Prostate gland (tissue), 2 donors: ENCODE data around the gene XRCC3. TPM values are rescaled to one million over a fixed set of nuclear protein-coding genes. Genes with fewer than 3 reads are reported as not detected.

Experiments
- DNase-seq: peaks from one replicate; pipeline ENCODE4 v3.0.0-alpha.2; 2019; ENCODE audit warnings: low spot score
- H3K27ac ChIP-seq, 2 donors: fragments of 200-600 bp; sonication (generic); 2 replicates each; pipeline ENCODE4 v1.5.1; 2017 to 2019
- H3K27me3 ChIP-seq: fragments of 200-600 bp; sonication (generic); replicated peaks from 2 replicates; pipeline ENCODE4 v1.5.1; 2019; ENCODE audit not compliant: insufficient read depth
- H3K36me3 ChIP-seq, 2 donors: fragments of 200-600 bp; sonication (generic); 1 replicate in 1 of 2; 2 replicates in 1 of 2; pipeline versions ENCODE4 v1.5.1 to v1.8.1; 2017 to 2019
- H3K4me1 ChIP-seq: fragments of 200-600 bp; sonication (generic); replicated peaks from 2 replicates; pipeline ENCODE4 v1.5.1; 2019
- H3K4me3 ChIP-seq, 2 donors: fragments of 200-600 bp; sonication (generic); 2 replicates each; pipeline ENCODE4 v1.5.1; 2017 to 2019
- H3K9me3 ChIP-seq: fragments of 200-600 bp; sonication (generic); 2 replicates; pipeline ENCODE4 v1.5.1; 2017
- POLR2A ChIP-seq: fragments of 450-650 bp; IDR thresholded peaks from one replicate; pipeline ENCODE4 v1.6.1; 2016; ENCODE audit warnings: antibody characterized with exemption, mild to moderate bottlenecking
- POLR2AphosphoS5 ChIP-seq: sonication (generic); formaldehyde crosslinking; IDR thresholded peaks from one replicate; pipeline ENCODE4 v1.6.1; 2017; ENCODE audit warnings: antibody characterized with exemption
- WGBS: methylation state at CpG from one replicate; pipeline ENCODE4 v1.1.5; 2018; 5-methylcytosine and 5-hydroxymethylcytosine counted together
- intact Hi-C: fragments of 100-400 bp; cut with DNase I; formaldehyde crosslinking; loops from one replicate; pipeline ENCODE4 v1.14.2; 2022
- total RNA-seq, 2 donors: library from RNA; depleted of rRNA; stranded (reverse); fragments of >200 nt; gene quantifications; one replicate each; pipeline ENCODE4 v1.1.0, GENCODE V29; 2016
- TF ChIP-seq, protein P1 (sequence below), 4 experiments: fragments of 200-600 bp in 2 of 4; fragments of 450-650 bp in 2 of 4; sonication (generic) in 2 of 4; IDR thresholded peaks; 1 replicate in 3 of 4; 2 replicates in 1 of 4; pipeline ENCODE4 v1.5.1; 2016 to 2019; ENCODE audit warnings: antibody characterized with exemption in 4 of 4, mild to moderate bottlenecking in 2 of 4, moderate library complexity in 2 of 4

Gene XRCC3
- total RNA-seq, 2 donors from 2014 or later = 24.7 to 33.2 TPM

DNA sequence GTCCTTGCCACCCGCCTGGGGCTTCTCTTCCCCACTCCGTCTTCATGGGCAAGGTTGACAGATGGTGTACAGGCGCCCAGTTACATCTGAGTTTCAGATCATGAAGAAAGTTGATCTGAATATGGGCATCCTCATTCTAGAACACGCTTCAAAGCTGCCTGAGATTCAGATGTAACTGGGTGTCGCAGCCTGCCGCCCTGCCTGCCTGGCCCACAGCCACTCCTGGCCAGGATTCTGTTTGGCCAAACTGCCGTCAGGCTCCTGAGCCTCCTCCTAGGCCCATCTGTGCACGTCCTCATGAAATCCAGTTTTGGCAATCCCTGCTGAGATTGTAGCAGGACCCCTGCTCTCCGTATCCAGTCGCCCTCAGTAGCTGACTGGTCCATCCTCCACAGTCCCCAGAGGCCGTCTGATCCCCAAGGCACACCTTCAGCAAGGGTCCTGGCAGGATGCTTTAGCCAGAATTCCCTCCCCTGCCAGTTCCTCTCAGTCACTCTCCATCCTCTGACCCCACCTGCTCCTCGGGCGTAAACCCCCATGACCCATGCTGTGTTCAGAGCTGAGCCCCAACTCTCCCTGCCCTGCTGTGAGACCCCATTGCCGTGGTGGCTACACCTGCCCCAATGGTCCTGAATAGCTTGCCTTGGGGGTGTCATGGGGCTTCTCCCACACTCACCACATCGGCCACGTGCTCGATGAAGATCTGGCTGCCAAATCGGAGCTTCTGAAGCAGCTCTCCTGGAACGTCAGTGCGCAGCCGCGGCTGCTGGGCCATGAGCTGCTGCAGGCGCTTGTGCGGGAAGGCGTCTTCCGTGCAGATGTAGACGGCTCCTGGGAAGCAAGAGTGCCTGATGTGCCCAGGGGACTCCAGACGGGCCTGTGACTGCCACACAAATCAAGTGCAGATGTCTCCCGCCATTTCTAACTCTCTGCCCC, 12.5 kb downstream of the XRCC3 start:
- TF ChIP-seq POLR2AphosphoS5 (no peak), POLR2A (no peak)
- TF ChIP-seq, protein P1, sequence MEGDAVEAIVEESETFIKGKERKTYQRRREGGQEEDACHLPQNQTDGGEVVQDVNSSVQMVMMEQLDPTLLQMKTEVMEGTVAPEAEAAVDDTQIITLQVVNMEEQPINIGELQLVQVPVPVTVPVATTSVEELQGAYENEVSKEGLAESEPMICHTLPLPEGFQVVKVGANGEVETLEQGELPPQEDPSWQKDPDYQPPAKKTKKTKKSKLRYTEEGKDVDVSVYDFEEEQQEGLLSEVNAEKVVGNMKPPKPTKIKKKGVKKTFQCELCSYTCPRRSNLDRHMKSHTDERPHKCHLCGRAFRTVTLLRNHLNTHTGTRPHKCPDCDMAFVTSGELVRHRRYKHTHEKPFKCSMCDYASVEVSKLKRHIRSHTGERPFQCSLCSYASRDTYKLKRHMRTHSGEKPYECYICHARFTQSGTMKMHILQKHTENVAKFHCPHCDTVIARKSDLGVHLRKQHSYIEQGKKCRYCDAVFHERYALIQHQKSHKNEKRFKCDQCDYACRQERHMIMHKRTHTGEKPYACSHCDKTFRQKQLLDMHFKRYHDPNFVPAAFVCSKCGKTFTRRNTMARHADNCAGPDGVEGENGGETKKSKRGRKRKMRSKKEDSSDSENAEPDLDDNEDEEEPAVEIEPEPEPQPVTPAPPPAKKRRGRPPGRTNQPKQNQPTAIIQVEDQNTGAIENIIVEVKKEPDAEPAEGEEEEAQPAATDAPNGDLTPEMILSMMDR (IDR thresholded peaks at IDR 0.05) = no peak
- H3K27me3 ChIP-seq = no peaks in the 10 kb centered on the region
- H3K4me3 ChIP-seq = no peak overlapping the region
- WGBS = 81% methylated on average over 29 of the region's 29 CpGs
- H3K27ac ChIP-seq = no peak overlapping the region
- intact Hi-C loops = no loop called here
- no peak for DNase-seq
- no peaks in the 10 kb centered on the region for H3K36me3 ChIP-seq
- peaks cover 33% of the 10 kb centered on the region for H3K4me1 ChIP-seq
- no peaks in the 10 kb centered on the region for H3K9me3 ChIP-seq

DNA sequence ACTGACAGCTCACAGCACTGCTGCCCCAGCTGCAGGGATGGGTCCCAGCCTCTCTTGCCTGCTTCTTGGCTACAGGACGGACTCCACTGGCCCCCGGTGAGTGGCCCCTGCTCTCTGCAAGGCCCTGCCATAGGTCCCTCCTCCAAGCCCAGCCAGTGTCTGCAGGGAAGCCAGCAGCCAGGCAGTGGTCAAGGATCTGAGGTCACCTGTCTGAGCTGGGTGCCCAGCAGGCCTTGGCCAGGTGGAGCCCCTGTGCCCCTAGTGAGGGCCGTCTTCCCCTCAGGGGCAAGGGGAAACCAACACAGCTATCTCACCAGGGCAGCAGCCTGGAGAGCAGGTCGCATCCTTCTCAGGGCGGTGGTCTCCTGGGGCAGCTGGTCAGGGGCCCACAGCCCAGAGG, 13.2 kb downstream of the XRCC3 start:
- no peak overlapping the region for H3K4me3 ChIP-seq
- no peak for TF ChIP-seq POLR2AphosphoS5
- no peaks in the 10 kb centered on the region for H3K27me3 ChIP-seq
- DNase-seq = no peak
- H3K27ac ChIP-seq = no peak overlapping the region
- H3K4me1 ChIP-seq = peaks cover 33% of the 10 kb centered on the region
- no peaks in the 10 kb centered on the region for H3K9me3 ChIP-seq
- WGBS = 97% methylated on average over 5 of the region's 5 CpGs
- intact Hi-C loops = no loop called here
- H3K36me3 ChIP-seq = no peaks in the 10 kb centered on the region

DNA sequence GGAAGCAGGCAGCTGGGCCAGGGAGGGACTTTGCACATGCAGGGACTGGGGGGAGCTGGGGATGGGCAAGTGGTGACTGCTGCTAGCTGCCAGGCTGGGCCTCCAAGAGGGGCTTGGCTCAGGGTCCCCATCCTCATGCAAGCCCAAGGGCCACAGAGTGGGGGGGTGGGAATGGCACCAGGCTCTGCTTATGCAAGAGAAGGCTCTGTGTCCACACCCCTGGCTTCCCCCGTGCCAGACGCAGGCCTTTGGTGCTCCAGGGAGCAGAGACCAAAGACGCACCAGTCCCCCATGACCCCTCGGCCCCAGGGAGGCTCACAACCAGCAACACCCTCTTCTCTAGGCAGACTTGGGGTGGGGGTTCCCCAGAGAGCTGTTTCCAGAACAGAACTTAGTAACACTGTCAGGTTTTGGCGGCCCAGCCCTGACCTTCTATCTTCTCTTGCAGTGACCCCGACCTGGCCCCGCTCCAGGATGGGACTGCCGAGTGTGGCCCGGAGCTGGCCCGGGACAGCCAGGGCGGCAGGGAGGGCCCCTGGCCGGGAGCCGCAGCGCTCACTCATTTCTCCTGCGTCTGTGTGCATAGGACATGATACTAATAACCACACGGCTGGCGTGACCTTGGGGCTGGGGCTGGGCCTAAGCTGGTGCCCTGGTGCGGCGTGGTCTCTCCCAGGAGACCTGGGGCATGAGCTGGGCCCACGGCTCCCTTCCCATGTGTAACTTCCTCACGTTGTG, 14.3 kb downstream of the XRCC3 start:
- no peaks in the 10 kb centered on the region for H3K9me3 ChIP-seq
- no peaks in the 10 kb centered on the region for H3K27me3 ChIP-seq
- no peak overlapping the region for H3K4me3 ChIP-seq
- H3K27ac ChIP-seq = no peak overlapping the region
- no peak for DNase-seq
- no peaks in the 10 kb centered on the region for H3K36me3 ChIP-seq
- intact Hi-C loops = no loop called here
- TF ChIP-seq POLR2AphosphoS5 (no peak), POLR2A (no peak)
- TF ChIP-seq, protein P1 (IDR thresholded peaks at IDR 0.05) = no peak
- H3K4me1 ChIP-seq = peaks cover 31% of the 10 kb centered on the region
- WGBS = 84% methylated on average over 21 of the region's 21 CpGs

DNA sequence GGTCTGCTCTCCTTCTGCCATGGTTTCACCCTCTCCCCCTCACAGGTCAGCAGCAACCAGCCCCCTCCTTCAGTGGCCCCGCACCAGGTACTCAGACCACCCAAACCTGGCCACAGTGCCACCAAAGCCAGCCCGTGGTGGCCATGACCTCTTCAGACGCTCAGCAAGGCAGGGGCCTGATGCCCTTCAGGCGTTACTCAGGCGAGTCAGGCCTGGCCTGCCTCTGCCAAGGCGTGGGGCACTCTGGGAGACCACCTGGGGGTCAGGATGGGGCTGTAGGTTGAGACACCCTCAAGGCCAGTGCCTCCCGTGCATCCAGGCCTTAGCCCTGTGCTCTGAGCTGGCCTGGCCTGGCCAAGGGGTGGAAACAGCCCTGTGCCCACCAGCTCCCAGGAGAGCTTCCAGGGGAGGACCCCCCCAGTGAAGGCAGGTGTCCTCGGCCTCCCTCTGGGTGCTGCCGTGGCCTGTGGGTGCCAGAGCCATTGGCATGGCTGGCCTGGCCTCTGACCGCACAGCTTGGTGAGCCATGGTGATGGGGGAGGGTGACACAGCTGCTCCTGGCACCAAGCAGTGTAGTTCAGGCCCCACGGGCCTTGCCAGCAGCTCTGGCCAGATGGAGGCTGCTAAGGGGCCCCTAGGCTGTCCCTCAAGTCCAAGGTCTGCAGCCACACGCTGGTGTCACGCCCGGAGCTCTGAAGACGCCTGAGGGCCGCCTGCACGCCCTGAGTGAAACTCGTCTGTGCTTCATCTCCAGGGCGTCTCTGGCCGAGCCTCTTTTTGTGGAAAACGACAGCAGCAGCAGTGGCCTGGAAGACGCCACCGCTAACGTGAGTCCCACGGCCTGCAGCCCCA, 15.1 kb downstream of the XRCC3 start:
- intact Hi-C loops = no loop called here
- no peak overlapping the region for H3K4me3 ChIP-seq
- H3K27ac ChIP-seq = no peak overlapping the region
- no peak for DNase-seq
- no peaks in the 10 kb centered on the region for H3K36me3 ChIP-seq
- TF ChIP-seq POLR2AphosphoS5 (no peak), POLR2A (no peak)
- TF ChIP-seq, protein P1 (IDR thresholded peaks at IDR 0.05) = no peak
- WGBS = 79% methylated on average over 25 of the region's 25 CpGs
- peaks cover 24% of the 10 kb centered on the region for H3K4me1 ChIP-seq
- no peaks in the 10 kb centered on the region for H3K9me3 ChIP-seq
- H3K27me3 ChIP-seq = no peaks in the 10 kb centered on the region

DNA sequence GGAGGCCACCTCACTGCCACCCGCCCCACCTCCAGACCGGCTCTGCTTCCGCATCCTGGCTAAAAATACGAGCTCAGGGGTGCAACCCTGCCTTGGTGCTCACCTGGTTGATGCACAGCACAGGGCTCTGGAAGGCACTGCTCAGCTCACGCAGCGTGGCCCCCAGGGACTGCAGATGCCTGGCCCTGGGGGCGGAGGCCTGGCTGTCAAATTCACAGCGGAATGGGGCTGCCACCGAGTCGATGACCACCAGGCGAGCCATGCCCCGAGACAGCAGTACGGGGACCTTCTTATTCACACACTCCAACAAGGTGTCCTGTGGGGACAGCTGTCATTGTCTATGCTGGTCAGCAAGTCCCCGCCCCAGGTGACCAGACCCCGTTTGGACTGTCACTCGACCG, 16.0 kb downstream of the XRCC3 start:
- H3K9me3 ChIP-seq = no peaks in the 10 kb centered on the region
- intact Hi-C loops = no loop called here
- 91% methylated on average over 17 of the region's 17 CpGs for WGBS
- H3K36me3 ChIP-seq = peaks cover 0 to 3% of the 10 kb centered on the region in 2 donors
- peaks cover 24% of the 10 kb centered on the region for H3K4me1 ChIP-seq
- TF ChIP-seq POLR2AphosphoS5 = no peak
- no peak overlapping the region for H3K4me3 ChIP-seq
- peak overlapping the region in 1 of 2 donors; percentile 80 for H3K27ac ChIP-seq
- DNase-seq = no peak
- H3K27me3 ChIP-seq = no peaks in the 10 kb centered on the region
